H9 (cell line): Measurements from ENCODE around the gene C2CD2. TPM values are rescaled to one million over a fixed set of nuclear protein-coding genes. Genes with fewer than 3 reads are reported as not detected.

Source experiments
- DNase-seq: peaks from one replicate; pipeline ENCODE4 v3.0.0-alpha.2; 2017
- H2AFZ ChIP-seq: one replicate; pipeline ENCODE4 v1.6.1; 2013; ENCODE audit warnings: mild to moderate bottlenecking, low read length, control low read depth, moderate library complexity
- H2AK5ac ChIP-seq: 2 replicates; pipeline ENCODE4 v1.6.1; 2013; ENCODE audit warnings: low read length, control low read depth, mixed read lengths; ENCODE audit not compliant: insufficient read length
- H2BK120ac ChIP-seq: one replicate; pipeline ENCODE4 v1.6.1; 2013; ENCODE audit warnings: low read depth, mild to moderate bottlenecking, low read length, control low read depth, inconsistent platforms; ENCODE audit not compliant: poor library complexity, severe bottlenecking
- H2BK12ac ChIP-seq: 2 replicates; pipeline ENCODE4 v1.6.1; 2013; ENCODE audit warnings: low read length, control low read depth, mixed read lengths, low read depth; ENCODE audit not compliant: insufficient read length
- H2BK15ac ChIP-seq: 2 replicates; pipeline ENCODE4 v1.6.1; 2013; ENCODE audit warnings: low read depth, low read length, control low read depth
- H2BK20ac ChIP-seq: one replicate; pipeline ENCODE4 v1.6.1; 2013; ENCODE audit warnings: low read depth, mild to moderate bottlenecking, low read length, control low read depth, inconsistent platforms; ENCODE audit not compliant: poor library complexity, severe bottlenecking
- H2BK5ac ChIP-seq: 2 replicates; pipeline ENCODE4 v1.6.1; 2013; ENCODE audit warnings: low read length, control low read depth, mixed read lengths; ENCODE audit not compliant: insufficient read length
- H3K14ac ChIP-seq: 2 replicates; pipeline ENCODE4 v1.6.1; 2013; ENCODE audit warnings: low read length, control low read depth; ENCODE audit not compliant: insufficient read depth
- H3K18ac ChIP-seq: 2 replicates; pipeline ENCODE4 v1.6.1; 2013; ENCODE audit warnings: low read depth, mild to moderate bottlenecking, mixed read lengths, low read length, control low read depth; ENCODE audit not compliant: insufficient read length
- H3K23ac ChIP-seq: 2 replicates; pipeline ENCODE4 v1.6.1; 2013; ENCODE audit warnings: low read length, control low read depth, mixed read lengths, low read depth; ENCODE audit not compliant: insufficient read length
- H3K23me2 ChIP-seq: 2 replicates; pipeline ENCODE4 v1.6.1; 2013; ENCODE audit warnings: low read depth, mild to moderate bottlenecking, mixed read lengths, low read length, control low read depth; ENCODE audit not compliant: insufficient read length, poor library complexity, severe bottlenecking
- H3K27ac ChIP-seq: 2 replicates; pipeline ENCODE4 v1.5.1; 2013; ENCODE audit warnings: low read length, control low read depth, mixed read lengths, low read depth; ENCODE audit not compliant: insufficient read length
- H3K27me3 ChIP-seq: 2 replicates; pipeline ENCODE4 v1.6.1; 2013; ENCODE audit warnings: low read length, control low read depth, inconsistent platforms; ENCODE audit not compliant: insufficient read depth
- H3K4ac ChIP-seq: 2 replicates; pipeline ENCODE4 v1.6.1; 2013; ENCODE audit warnings: low read depth, mild to moderate bottlenecking, control low read depth, inconsistent platforms, low read length, moderate library complexity
- H3K4me1 ChIP-seq: 2 replicates; pipeline ENCODE4 v1.6.1; 2013; ENCODE audit warnings: low read length, control low read depth, inconsistent platforms; ENCODE audit not compliant: insufficient read depth
- H3K4me2 ChIP-seq: 2 replicates; pipeline ENCODE4 v1.6.1; 2013; ENCODE audit warnings: low read length, control low read depth, mixed read lengths; ENCODE audit not compliant: insufficient read length, insufficient read depth
- H3K56ac ChIP-seq: 2 replicates; pipeline ENCODE4 v1.6.1; 2013; ENCODE audit warnings: low read depth, mild to moderate bottlenecking, mixed read lengths, low read length, control low read depth; ENCODE audit not compliant: insufficient read length
- H3K79me1 ChIP-seq: 2 replicates; pipeline ENCODE4 v1.6.1; 2013; ENCODE audit warnings: low read depth, mild to moderate bottlenecking, moderate library complexity, low read length, control low read depth, inconsistent platforms; ENCODE audit not compliant: insufficient read depth, poor library complexity, severe bottlenecking
- H3K79me2 ChIP-seq: 2 replicates; pipeline ENCODE4 v1.6.1; 2013; ENCODE audit warnings: low read length, control low read depth, inconsistent platforms; ENCODE audit not compliant: insufficient read depth
- H3K9ac ChIP-seq: 2 replicates; pipeline ENCODE4 v1.6.1; 2013; ENCODE audit warnings: low read length, control low read depth, mixed read lengths; ENCODE audit not compliant: insufficient read length; ENCODE audit errors: extremely low read depth
- H3K9me3 ChIP-seq: one replicate; pipeline ENCODE4 v1.6.1; 2013; ENCODE audit warnings: low read depth, low read length, inconsistent platforms; ENCODE audit not compliant: control insufficient read depth
- H3T11ph ChIP-seq: one replicate; pipeline ENCODE4 v1.6.1; 2013; ENCODE audit warnings: mild to moderate bottlenecking, low read length, control low read depth, inconsistent platforms
- H4K20me1 ChIP-seq: one replicate; pipeline ENCODE4 v1.6.1; 2013; ENCODE audit not compliant: control insufficient read depth, insufficient read length, insufficient read depth
- H4K5ac ChIP-seq: 2 replicates; pipeline ENCODE4 v1.6.1; 2013; ENCODE audit warnings: low read depth, mild to moderate bottlenecking, mixed read lengths, low read length, control low read depth; ENCODE audit not compliant: insufficient read length
- H4K8ac ChIP-seq: replicated peaks from 2 replicates; pipeline ENCODE4 v1.6.1; 2013; ENCODE audit warnings: low read length, control low read depth, mixed read lengths, low read depth; ENCODE audit not compliant: insufficient read length
- H4K91ac ChIP-seq: 2 replicates; pipeline ENCODE4 v1.6.1; 2013; ENCODE audit warnings: low read depth, mild to moderate bottlenecking, moderate library complexity, mixed read lengths, low read length, control low read depth; ENCODE audit not compliant: insufficient read length
- H3K27ac Mint-ChIP-seq, 3 experiments: 2 replicates in 2 of 3; 3 replicates in 1 of 3; pipeline ENCODE4 v1.8.0; 2020 to 2021; ENCODE audit warnings: mixed read lengths in 3 of 3, mild to moderate bottlenecking in 1 of 3, moderate library complexity in 1 of 3
- H3K27me3 Mint-ChIP-seq: 2 replicates; pipeline ENCODE4 v1.8.0; 2021; ENCODE audit warnings: low read depth, mild to moderate bottlenecking, moderate library complexity, mixed read lengths
- H3K36me3 Mint-ChIP-seq, 3 experiments: 2 replicates in 2 of 3; 3 replicates in 1 of 3; pipeline ENCODE4 v1.8.0; 2020 to 2021; ENCODE audit warnings: low read depth in 3 of 3, mixed read lengths in 3 of 3; ENCODE audit not compliant: insufficient read depth in 1 of 3
- H3K4me1 Mint-ChIP-seq, 2 experiments: 2 replicates each; pipeline ENCODE4 v1.8.0; 2020; ENCODE audit warnings: mixed read lengths in 2 of 2
- H3K4me3 Mint-ChIP-seq, 2 experiments: 2 replicates in 1 of 2; 3 replicates in 1 of 2; pipeline ENCODE4 v1.8.0; 2020 to 2021; ENCODE audit warnings: mild to moderate bottlenecking in 2 of 2, mixed read lengths in 2 of 2, moderate library complexity in 1 of 2
- H3K9me3 Mint-ChIP-seq, 2 experiments: 2 replicates in 1 of 2; 3 replicates in 1 of 2; pipeline ENCODE4 v1.8.0; 2020; ENCODE audit warnings: mild to moderate bottlenecking in 2 of 2, mixed read lengths in 2 of 2, moderate library complexity in 1 of 2
- WGBS: extraction: QIAGEN DNeasy Blood & Tissue Kit; methylation state at CpG from one replicate; pipeline ENCODE4 v1.1.7; 2013; ENCODE audit warnings: missing lambda C conversion rate, low lambda C conversion rate, mixed read lengths; ENCODE audit not compliant: insufficient read length; ENCODE audit errors: extremely low coverage; 5-methylcytosine and 5-hydroxymethylcytosine counted together
- total RNA-seq: library from RNA; stranded (reverse); gene quantifications from 2 replicates; pipeline ENCODE4 v1.2.1, GENCODE V29; 2021
- TF ChIP-seq, protein P1 (sequence below): fragments of 200-600 bp; sonication (generic); conservative IDR thresholded peaks from 3 replicates; pipeline ENCODE4 v1.8.0; 2021; ENCODE audit warnings: antibody characterized with exemption, mild to moderate bottlenecking

The C2CD2 gene
- total RNA-seq, 1 experiment from 2014 or later = 14.6 TPM

- H3K14ac ChIP-seq = no peak overlapping the region
- Mint-ChIP-seq H3K27ac (peak overlapping the region in 2 of 3 experiments; percentile 49 to 64; a peak in 2 of 7 replicates), H3K4me1 (peaks cover 33 to 37% of the 10 kb centered on the region in 2 experiments), H3K9me3 (no peaks in the 10 kb centered on the region), H3K27me3 (no peaks in the 10 kb centered on the region; the same call in 1 of the 2 replicates), H3K36me3 (no peaks in the 10 kb centered on the region), H3K4me3 (no peak overlapping the region)
- no peak overlapping the region for H3K4me2 ChIP-seq
- TF ChIP-seq, protein P1, sequence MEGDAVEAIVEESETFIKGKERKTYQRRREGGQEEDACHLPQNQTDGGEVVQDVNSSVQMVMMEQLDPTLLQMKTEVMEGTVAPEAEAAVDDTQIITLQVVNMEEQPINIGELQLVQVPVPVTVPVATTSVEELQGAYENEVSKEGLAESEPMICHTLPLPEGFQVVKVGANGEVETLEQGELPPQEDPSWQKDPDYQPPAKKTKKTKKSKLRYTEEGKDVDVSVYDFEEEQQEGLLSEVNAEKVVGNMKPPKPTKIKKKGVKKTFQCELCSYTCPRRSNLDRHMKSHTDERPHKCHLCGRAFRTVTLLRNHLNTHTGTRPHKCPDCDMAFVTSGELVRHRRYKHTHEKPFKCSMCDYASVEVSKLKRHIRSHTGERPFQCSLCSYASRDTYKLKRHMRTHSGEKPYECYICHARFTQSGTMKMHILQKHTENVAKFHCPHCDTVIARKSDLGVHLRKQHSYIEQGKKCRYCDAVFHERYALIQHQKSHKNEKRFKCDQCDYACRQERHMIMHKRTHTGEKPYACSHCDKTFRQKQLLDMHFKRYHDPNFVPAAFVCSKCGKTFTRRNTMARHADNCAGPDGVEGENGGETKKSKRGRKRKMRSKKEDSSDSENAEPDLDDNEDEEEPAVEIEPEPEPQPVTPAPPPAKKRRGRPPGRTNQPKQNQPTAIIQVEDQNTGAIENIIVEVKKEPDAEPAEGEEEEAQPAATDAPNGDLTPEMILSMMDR = no peak
- no peak overlapping the region for H3K23ac ChIP-seq
- no peaks in the 10 kb centered on the region for H4K20me1 ChIP-seq
- no peaks in the 10 kb centered on the region for H3K79me1 ChIP-seq
- WGBS = no CpG with 5 or more reads among the region's 18 CpGs
- no peak overlapping the region for H2BK5ac ChIP-seq
- no peaks in the 10 kb centered on the region for H3K23me2 ChIP-seq
- no peak overlapping the region for H3K18ac ChIP-seq
- H2AFZ ChIP-seq = no peak overlapping the region
- 0 out of 2 replicates have a peak, but pooled peaks cover 3% of the 10 kb centered on the region for H3K4me1 ChIP-seq
- H4K91ac ChIP-seq = no peak overlapping the region
- H2BK20ac ChIP-seq = no peak overlapping the region
- no peak overlapping the region for H3K4ac ChIP-seq
- no peak overlapping the region for H4K8ac ChIP-seq
- DNase-seq = no peak
- no peak overlapping the region for H4K5ac ChIP-seq
- no peaks in the 10 kb centered on the region for H3K27me3 ChIP-seq
- H3K56ac ChIP-seq = no peak overlapping the region
- H2BK120ac ChIP-seq = no peak overlapping the region
- H2BK15ac ChIP-seq = no peak overlapping the region
- no peak overlapping the region for H2AK5ac ChIP-seq
- H3K27ac ChIP-seq = no peak overlapping the region
- no peaks in the 10 kb centered on the region for H3K79me2 ChIP-seq
- no peak overlapping the region for H3K9ac ChIP-seq
- no peak overlapping the region for H3T11ph ChIP-seq
- no peak overlapping the region for H2BK12ac ChIP-seq
- H3K9me3 ChIP-seq = no peaks in the 10 kb centered on the region
Observed at GRCh38 chr21:41932576-41933312, 21.1 kb downstream of the C2CD2 start.
